BLaER1 treated with 17β-estradiol and CSF1 and Interleukin-3, amounts not matched to agents 10 nM and 100 nM (cell line): ENCODE results near the gene PRXL2C.
"Not testable (repeated sequence)": the region's sequence is repeated elsewhere in the genome, so short reads cannot be mapped to it uniquely, and the experiment has no call there.

Source experiments
- H3K27ac ChIP-seq, 11 experiments: shearing (Covaris generic); formaldehyde crosslinking; 2 replicates each; pipeline ENCODE4 v1.8.1; 2022
- H3K27me3 ChIP-seq, 11 experiments: shearing (Covaris generic); formaldehyde crosslinking; 2 replicates each; pipeline ENCODE4 v1.8.1; 2022
- H3K36me3 ChIP-seq, 11 experiments: shearing (Covaris generic); formaldehyde crosslinking; 2 replicates each; pipeline ENCODE4 v1.8.1; 2022
- H3K4me1 ChIP-seq, 10 experiments: shearing (Covaris generic); formaldehyde crosslinking; 2 replicates each; pipeline ENCODE4 v1.8.1; 2022
- H3K4me2 ChIP-seq, 11 experiments: shearing (Covaris generic); formaldehyde crosslinking; 2 replicates each; pipeline ENCODE4 v1.8.1; 2022
- H3K4me3 ChIP-seq, 10 experiments: shearing (Covaris generic); formaldehyde crosslinking; 2 replicates each; pipeline ENCODE4 v1.8.1; 2022
- H3K9ac ChIP-seq, 11 experiments: shearing (Covaris generic); formaldehyde crosslinking; 2 replicates each; pipeline ENCODE4 v1.8.1; 2022
- H3K9me3 ChIP-seq, 11 experiments: shearing (Covaris generic); formaldehyde crosslinking; replicated peaks in 1 of 11; 2 replicates each; pipeline ENCODE4 v1.8.1; 2022
- H4K20me1 ChIP-seq, 11 experiments: shearing (Covaris generic); formaldehyde crosslinking; 2 replicates each; pipeline ENCODE4 v1.8.1; 2022
- Cebpa-rat ChIP-seq, 11 experiments: shearing (Covaris generic); IDR thresholded peaks; 2 replicates each; pipeline ENCODE4 v1.8.1; 2022

Gene PRXL2C

DNA sequence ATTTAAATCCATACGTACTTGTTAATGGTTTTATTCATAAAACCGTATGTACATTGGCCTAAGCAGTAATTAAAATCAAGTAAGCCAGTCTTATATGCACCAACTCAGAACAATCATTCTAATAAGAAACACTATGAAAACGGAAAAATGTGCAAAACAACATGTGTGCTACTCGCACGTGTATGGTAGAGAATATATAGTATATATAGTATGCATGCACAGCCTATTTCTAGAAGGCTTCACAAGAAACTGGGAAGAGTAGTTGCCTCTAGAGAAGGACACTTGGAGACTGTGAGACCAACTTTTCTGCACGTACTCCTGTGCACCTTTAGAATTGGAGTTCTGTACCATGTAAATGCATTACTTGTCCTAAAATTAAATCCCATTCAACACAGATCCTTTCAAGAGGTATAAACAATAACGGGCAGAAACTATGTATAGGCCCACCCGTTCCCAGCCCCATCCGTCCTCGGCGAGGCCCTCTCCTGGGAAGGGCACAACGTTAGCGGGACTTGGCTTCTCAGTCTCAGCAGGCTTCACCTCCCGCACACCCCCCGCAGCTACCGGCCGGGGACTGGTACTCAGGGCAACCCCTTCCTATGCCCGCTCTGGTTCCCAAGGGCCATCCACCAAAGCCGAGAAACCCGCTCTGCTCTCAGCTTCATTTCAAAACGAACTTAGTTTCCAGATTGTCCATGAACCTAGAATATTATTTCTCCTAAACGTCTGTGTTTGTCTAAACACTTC is 37.5 kb downstream of the PRXL2C start:
- H3K27ac ChIP-seq, result no peak overlapping the region
- peaks cover 9 to 23% (median 15%) of the 10 kb centered on the region in 10 experiments; a peak in 19 of 20 replicates for H3K4me1 ChIP-seq
- H3K27me3 ChIP-seq, result peaks cover 0 to 19% (median 15%) of the 10 kb centered on the region in 11 experiments; a peak in 19 of 22 replicates
- peaks cover 0 to 14% (median 9%) of the 10 kb centered on the region in 11 experiments; a peak in 9 of 22 replicates for H3K9me3 ChIP-seq
- peak overlapping the region in 2 of 11 experiments; percentile 73 to 83; a peak in 2 of 22 replicates for H3K4me2 ChIP-seq
- H3K36me3 ChIP-seq, result no peaks in the 10 kb centered on the region
- TF ChIP-seq Cebpa-rat (IDR thresholded peaks at IDR 0.05), result no peak
- no peak overlapping the region for H3K4me3 ChIP-seq
- no peak overlapping the region for H3K9ac ChIP-seq
- peaks cover 0 to 5% (median 0%) of the 10 kb centered on the region in 11 experiments; a peak in 1 of 22 replicates for H4K20me1 ChIP-seq

DNA sequence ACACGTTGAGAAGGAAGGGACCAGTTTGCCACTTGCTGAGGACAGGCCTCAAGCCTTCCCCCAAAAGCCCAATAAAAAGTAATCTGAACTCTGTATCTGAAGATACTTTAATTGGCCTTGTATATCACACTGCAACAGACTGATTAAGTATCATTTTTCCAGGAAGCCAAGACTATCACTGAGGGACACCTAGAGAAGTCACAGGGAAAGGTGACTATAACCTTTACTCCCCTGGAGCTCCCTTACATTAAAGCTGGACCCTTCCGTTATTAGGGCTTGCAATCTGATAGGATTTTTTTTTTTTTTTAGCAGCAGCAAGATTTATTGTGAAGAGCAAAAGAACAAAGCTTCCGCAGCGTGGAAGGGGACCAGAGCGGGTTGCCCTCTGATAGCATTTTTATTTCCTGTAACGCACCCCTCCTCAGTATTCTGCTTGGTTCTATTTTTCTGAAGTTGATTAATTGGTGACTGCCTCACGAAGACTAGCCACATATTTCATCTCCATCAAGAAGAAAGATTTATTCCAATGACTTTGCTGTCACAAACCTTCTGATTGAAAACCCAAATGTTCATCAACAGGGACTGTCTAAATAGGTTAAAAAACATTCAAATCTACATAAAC is 38.2 kb downstream of the PRXL2C start:
- peaks cover 0 to 5% (median 0%) of the 10 kb centered on the region in 11 experiments; a peak in 1 of 22 replicates for H4K20me1 ChIP-seq
- H3K27me3 ChIP-seq, result peaks cover 0 to 19% (median 15%) of the 10 kb centered on the region in 11 experiments; a peak in 19 of 22 replicates
- peaks cover 0 to 14% (median 9%) of the 10 kb centered on the region in 11 experiments; a peak in 9 of 22 replicates for H3K9me3 ChIP-seq
- H3K36me3 ChIP-seq, result no peaks in the 10 kb centered on the region
- H3K27ac ChIP-seq, result no peak overlapping the region
- peaks cover 9 to 22% (median 15%) of the 10 kb centered on the region in 10 experiments; a peak in 19 of 20 replicates for H3K4me1 ChIP-seq
- TF ChIP-seq Cebpa-rat (IDR thresholded peaks at IDR 0.05), result no peak
- H3K9ac ChIP-seq, result no peak overlapping the region
- H3K4me2 ChIP-seq, result 0 out of 22 replicates have a peak overlapping the region, but pooled peaks of 1 of the 11 experiments have one; percentile 32
- no peak overlapping the region for H3K4me3 ChIP-seq

DNA sequence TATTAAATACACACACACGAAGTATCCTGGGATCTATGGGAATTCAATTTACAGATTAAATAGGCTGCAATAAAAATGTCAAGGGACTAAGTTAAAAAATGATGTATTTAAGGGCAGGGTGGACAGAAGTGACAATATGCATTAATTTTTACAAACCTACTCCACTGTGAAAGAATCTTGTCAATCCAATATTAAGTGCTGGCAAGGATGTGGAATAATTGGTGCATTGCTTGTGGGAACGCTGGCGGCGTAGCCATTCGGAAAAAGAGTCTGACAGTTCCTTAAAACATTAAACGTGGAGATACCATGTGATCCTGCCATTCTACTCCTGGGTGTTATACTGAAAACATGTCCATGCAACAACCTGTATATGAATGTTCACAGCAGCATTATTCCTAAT is 39.7 kb downstream of the PRXL2C start:
- H3K4me3 ChIP-seq, result no peak overlapping the region
- H3K36me3 ChIP-seq, result no peaks in the 10 kb centered on the region
- peaks cover 0 to 5% (median 0%) of the 10 kb centered on the region in 11 experiments; a peak in 1 of 22 replicates for H4K20me1 ChIP-seq
- H3K27ac ChIP-seq, result no peak overlapping the region
- no peak overlapping the region for H3K9ac ChIP-seq
- H3K9me3 ChIP-seq, result peaks cover 0 to 14% (median 9%) of the 10 kb centered on the region in 11 experiments; a peak in 9 of 22 replicates
- peaks cover 0 to 19% (median 15%) of the 10 kb centered on the region in 11 experiments; a peak in 19 of 22 replicates for H3K27me3 ChIP-seq
- no peak overlapping the region for H3K4me2 ChIP-seq
- H3K4me1 ChIP-seq, result peaks cover 0 to 10% (median under 1%) of the 10 kb centered on the region in 10 experiments; a peak in 6 of 20 replicates
- TF ChIP-seq Cebpa-rat (IDR thresholded peaks at IDR 0.05), result no peak

DNA sequence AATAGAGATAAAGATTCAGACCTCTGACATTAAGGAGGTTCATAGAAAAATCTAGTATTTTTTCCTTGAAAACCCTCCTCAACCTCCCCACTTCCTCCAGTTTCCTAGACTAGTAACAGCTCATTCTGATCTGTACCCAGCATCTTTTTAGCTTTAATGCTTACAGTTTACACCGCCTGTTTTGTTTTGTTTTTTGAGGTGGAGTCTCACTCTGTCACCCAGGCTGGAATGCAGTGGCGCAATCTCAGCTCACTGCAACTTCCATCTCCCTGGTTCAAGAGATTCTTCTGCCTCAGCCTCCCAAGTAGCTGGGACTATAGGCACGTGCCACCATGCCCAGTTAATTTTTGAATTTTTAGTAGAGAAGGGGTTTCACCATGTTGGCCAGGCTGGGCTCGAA is 40.5 kb downstream of the PRXL2C start:
- not testable (repeated sequence) for H3K4me2 ChIP-seq, H3K36me3 ChIP-seq, H3K4me3 ChIP-seq, H3K9ac ChIP-seq, H4K20me1 ChIP-seq, H3K4me1 ChIP-seq, H3K27ac ChIP-seq
- peaks cover 0 to 19% (median 15%) of the 10 kb centered on the region in 11 experiments; a peak in 19 of 22 replicates for H3K27me3 ChIP-seq
- peaks cover 0 to 12% (median 9%) of the 10 kb centered on the region in 11 experiments; a peak in 9 of 22 replicates for H3K9me3 ChIP-seq

DNA sequence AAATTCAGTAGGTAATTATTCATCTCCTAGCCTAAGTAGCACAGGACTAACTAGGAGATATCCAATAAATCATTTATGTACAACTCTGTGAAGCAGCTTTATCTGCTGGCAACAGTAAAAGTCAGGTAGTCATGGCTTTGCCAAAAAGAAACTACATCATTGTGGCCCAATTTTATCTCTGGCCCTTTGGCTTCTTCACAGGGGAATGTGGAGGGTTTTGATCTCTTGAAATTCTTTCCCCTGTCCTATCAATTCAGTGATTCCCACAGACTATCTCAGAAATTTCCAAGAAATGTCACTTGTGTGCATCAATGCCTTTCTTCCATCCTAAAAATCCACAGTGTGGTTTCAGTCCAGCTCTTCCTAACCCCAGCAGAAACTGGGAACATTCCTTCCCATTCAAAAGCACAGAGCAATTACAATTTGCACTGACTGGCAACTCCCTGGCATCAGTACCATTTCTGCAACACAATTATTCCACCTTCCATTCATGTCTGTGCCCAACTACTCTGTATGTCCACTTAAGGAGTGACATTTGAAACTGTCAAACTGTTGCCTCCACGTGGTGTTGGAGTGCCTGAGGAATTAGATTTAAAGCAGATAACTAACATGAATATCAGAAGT is 42.0 kb downstream of the PRXL2C start:
- H3K9ac ChIP-seq, result no peak overlapping the region
- H3K27me3 ChIP-seq, result peaks cover 0 to 7% (median 4%) of the 10 kb centered on the region in 11 experiments; a peak in 14 of 22 replicates
- H3K27ac ChIP-seq, result no peak overlapping the region
- H3K36me3 ChIP-seq, result no peaks in the 10 kb centered on the region
- H3K4me3 ChIP-seq, result no peak overlapping the region
- peaks cover 0 to 4% (median 0%) of the 10 kb centered on the region in 11 experiments; a peak in 1 of 22 replicates for H4K20me1 ChIP-seq
- H3K4me2 ChIP-seq, result no peak overlapping the region
- no peak for TF ChIP-seq Cebpa-rat (IDR thresholded peaks at IDR 0.05)
- peaks cover 0 to 10% (median 0%) of the 10 kb centered on the region in 10 experiments; a peak in 3 of 20 replicates for H3K4me1 ChIP-seq
- no peaks in the 10 kb centered on the region for H3K9me3 ChIP-seq

DNA sequence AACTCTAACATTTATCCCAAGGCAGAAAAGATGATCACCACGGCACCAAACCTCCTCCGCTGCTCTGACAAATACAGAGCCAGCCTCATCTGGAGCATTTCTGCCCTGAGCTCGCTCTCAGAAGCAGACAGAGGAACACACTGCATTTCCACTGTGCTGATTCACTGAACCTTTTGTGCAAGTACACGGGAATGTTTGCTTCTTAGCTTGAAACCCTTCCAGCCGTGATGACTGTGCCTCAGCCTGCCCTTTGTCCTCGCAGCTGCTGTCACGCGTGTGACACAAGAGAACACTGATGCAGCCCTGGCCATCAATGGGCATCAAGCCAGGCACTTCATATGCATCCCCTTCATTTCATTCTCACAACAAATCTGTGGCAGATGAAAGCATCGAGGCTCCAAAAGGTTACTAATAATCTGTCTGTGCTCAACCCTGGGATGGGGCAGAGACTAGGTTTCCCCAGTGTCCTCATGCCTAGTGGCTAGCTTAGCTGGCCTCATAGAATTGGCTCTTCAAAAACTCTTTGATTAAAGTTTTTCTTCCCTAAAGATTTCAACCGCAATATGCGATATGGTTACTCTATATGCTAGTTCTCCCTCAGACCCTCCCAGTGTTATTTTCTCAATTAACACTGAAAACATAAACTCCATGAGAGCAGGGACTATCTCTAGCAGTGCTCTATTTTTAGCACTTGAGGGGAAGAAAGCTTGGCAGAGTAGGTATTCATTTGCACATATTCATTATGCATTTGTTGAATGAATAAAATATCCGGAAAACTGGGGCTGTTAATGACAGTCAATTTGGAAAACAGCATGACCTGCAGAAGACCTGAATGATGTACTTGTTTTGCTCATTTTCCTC is 42.8 kb downstream of the PRXL2C start:
- Histone ChIP-seq H3K4me2 (no peak overlapping the region), H3K9ac (no peak overlapping the region), H3K9me3 (no peaks in the 10 kb centered on the region), H4K20me1 (no peaks in the 10 kb centered on the region), H3K4me3 (no peak overlapping the region), H3K27me3 (no peaks in the 10 kb centered on the region), H3K4me1 (peaks cover 0 to 10% (median 0%) of the 10 kb centered on the region in 10 experiments; a peak in 3 of 20 replicates), H3K27ac (no peak overlapping the region), H3K36me3 (no peaks in the 10 kb centered on the region)
- TF ChIP-seq Cebpa-rat (IDR thresholded peaks at IDR 0.05), result no peak

DNA sequence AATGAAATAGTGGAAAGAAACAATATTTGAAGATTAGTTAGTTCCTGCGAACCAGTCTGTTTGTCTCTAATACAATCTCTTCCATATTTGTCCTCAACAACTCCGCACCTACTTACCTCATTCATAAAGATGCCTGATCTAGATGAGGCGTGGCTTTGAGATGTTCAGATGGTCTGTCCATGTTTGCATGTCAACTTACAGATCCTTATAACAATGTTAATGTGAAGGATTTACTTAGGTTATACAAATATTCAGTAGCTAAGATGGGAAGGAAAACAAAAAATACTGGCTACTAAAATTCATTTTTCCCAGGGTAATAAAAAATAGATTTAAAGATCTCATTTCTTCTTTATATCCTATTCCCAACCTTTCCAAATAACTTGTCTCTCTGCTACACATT is 43.8 kb downstream of the PRXL2C start:
- no peaks in the 10 kb centered on the region for H3K27me3 ChIP-seq
- no peak overlapping the region for H3K27ac ChIP-seq
- H3K4me1 ChIP-seq, result peaks cover 0 to 7% (median 0%) of the 10 kb centered on the region in 10 experiments; a peak in 4 of 20 replicates
- no peaks in the 10 kb centered on the region for H4K20me1 ChIP-seq
- no peak for TF ChIP-seq Cebpa-rat (IDR thresholded peaks at IDR 0.05)
- no peak overlapping the region for H3K9ac ChIP-seq
- H3K4me3 ChIP-seq, result no peak overlapping the region
- H3K4me2 ChIP-seq, result no peak overlapping the region
- no peaks in the 10 kb centered on the region for H3K36me3 ChIP-seq
- no peaks in the 10 kb centered on the region for H3K9me3 ChIP-seq

DNA sequence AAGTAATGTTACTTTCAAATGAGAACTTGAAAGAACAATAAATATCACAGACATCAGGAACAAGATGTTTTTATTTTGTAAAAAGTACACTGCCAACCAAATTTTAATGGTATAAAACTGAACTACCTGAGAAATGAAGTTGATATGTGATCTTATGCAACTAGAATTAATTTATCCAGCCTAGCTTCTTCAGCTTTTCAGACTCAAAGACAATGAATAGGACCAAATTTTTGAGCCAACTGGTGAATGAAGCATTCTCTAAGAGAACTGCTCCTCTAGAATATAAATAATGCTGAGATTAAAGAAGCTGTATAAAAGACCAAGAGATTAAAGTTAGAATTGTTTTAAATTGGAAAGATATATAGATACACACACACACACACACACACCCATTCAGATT is 45.4 kb downstream of the PRXL2C start:
- H3K4me3 ChIP-seq, result no peak overlapping the region
- no peak for TF ChIP-seq Cebpa-rat (IDR thresholded peaks at IDR 0.05)
- H3K27me3 ChIP-seq, result no peaks in the 10 kb centered on the region
- no peak overlapping the region for H3K4me2 ChIP-seq
- H3K4me1 ChIP-seq, result peaks cover 0 to 7% (median 0%) of the 10 kb centered on the region in 10 experiments; a peak in 1 of 20 replicates
- H3K27ac ChIP-seq, result no peak overlapping the region
- no peak overlapping the region for H3K9ac ChIP-seq
- H4K20me1 ChIP-seq, result no peaks in the 10 kb centered on the region
- no peaks in the 10 kb centered on the region for H3K9me3 ChIP-seq
- H3K36me3 ChIP-seq, result no peaks in the 10 kb centered on the region
